Endothelial cell of umbilical vein (primary cell): Measurements from ENCODE around the gene ATP13A4. TPM values are rescaled to one million over a fixed set of nuclear protein-coding genes. Genes with fewer than 3 reads are reported as not detected.

Experiments used
- BruUV-seq: library from RNA; stranded (reverse); fragments of 400-500 nt; replicated peaks from 2 replicates; lab custom pipeline; 2021; lab: Mats Ljungman, UMichigan
- CTCF ChIA-PET: fragments of 300-600, 350-600 bp; sonication (Branson Sonifier 250); formaldehyde crosslinking; loops from one replicate; lab custom pipeline; 2021; ENCODE audit warnings: antibody characterized with exemption, inconsistent platforms; lab: Charles Lee
- POLR2A ChIA-PET: fragments of 300-600, 350-600 bp; sonication (Branson Sonifier 250); formaldehyde crosslinking; loops from one replicate; lab custom pipeline; 2021; ENCODE audit warnings: antibody characterized with exemption, inconsistent platforms; lab: Charles Lee
- DNase-seq: peaks from one replicate; pipeline ENCODE4 v3.0.0-alpha.2; 2011; ENCODE audit warnings: low read depth, low spot score
- FAIRE-seq: peaks from 2 replicates; lab custom pipeline; 2011; peaks lifted over from hg19 to GRCh38; lab: Jason Lieb, UNC
- H2AFZ ChIP-seq: 2 replicates; pipeline ENCODE4 v1.6.0; 2012; ENCODE audit warnings: low read depth, low read length, control low read depth, inconsistent platforms
- H3K27ac ChIP-seq: 2 replicates; pipeline ENCODE4 v1.5.1; 2011; ENCODE audit warnings: low read depth, mild to moderate bottlenecking, control low read depth, low read length, moderate library complexity; ENCODE audit not compliant: insufficient read depth
- H3K27me3 ChIP-seq, 2 experiments: 2 replicates each; pipeline versions ENCODE4 v1.6.0 to v1.6.1; 2011; ENCODE audit warnings: low read length in 2 of 2, mixed read lengths in 1 of 2; ENCODE audit not compliant: control insufficient read depth in 2 of 2, insufficient read depth in 2 of 2
- H3K36me3 ChIP-seq, 2 experiments: 2 replicates in 1 of 2; 3 replicates in 1 of 2; pipeline ENCODE4 v1.5.1; 2011; ENCODE audit warnings: low read length in 2 of 2, mild to moderate bottlenecking in 1 of 2, moderate library complexity in 1 of 2; ENCODE audit not compliant: control insufficient read depth in 2 of 2, insufficient read depth in 2 of 2; ENCODE audit errors: extremely low read depth in 1 of 2
- H3K4me1 ChIP-seq: 3 replicates; pipeline ENCODE4 v1.5.1; 2011; ENCODE audit warnings: mild to moderate bottlenecking, low read length; ENCODE audit not compliant: control insufficient read depth, insufficient read depth; ENCODE audit errors: extremely low read depth
- H3K4me2 ChIP-seq: 2 replicates; pipeline ENCODE4 v1.6.1; 2011; ENCODE audit warnings: low read length, control low read depth, mixed read lengths; ENCODE audit not compliant: insufficient read depth
- H3K4me3 ChIP-seq, 3 experiments: fragments of 200-600 bp in 1 of 3; sonication (generic), shearing (Covaris generic) in 1 of 3; replicated peaks in 1 of 3; 2 replicates each; pipeline ENCODE4 v1.5.1; 2011 to 2016; ENCODE audit warnings: control low read depth in 3 of 3, low read length in 3 of 3, mild to moderate bottlenecking in 2 of 3, inconsistent platforms in 1 of 3, low read depth in 1 of 3, moderate library complexity in 1 of 3; ENCODE audit not compliant: insufficient read depth in 1 of 3
- H3K79me2 ChIP-seq: 2 replicates; pipeline ENCODE4 v1.6.0; 2012; ENCODE audit warnings: low read length, inconsistent platforms; ENCODE audit not compliant: control insufficient read depth, insufficient read depth
- H3K9ac ChIP-seq: replicated peaks from 2 replicates; pipeline ENCODE3; 2011; ENCODE audit warnings: low read length, control low read depth; ENCODE audit not compliant: insufficient read depth; ENCODE audit errors: extremely low read depth
- H3K9me1 ChIP-seq: replicated peaks from 3 replicates; pipeline ENCODE4 v1.6.0; 2011; ENCODE audit warnings: mild to moderate bottlenecking, low read length; ENCODE audit not compliant: control insufficient read depth, insufficient read depth; ENCODE audit errors: extremely low read depth
- H3K9me3 ChIP-seq: replicated peaks from 2 replicates; pipeline ENCODE4 v1.5.1; 2012; ENCODE audit warnings: low read length, inconsistent platforms; ENCODE audit not compliant: control insufficient read depth, insufficient read depth
- H4K20me1 ChIP-seq: replicated peaks from 2 replicates; pipeline ENCODE3; 2011; ENCODE audit warnings: mild to moderate bottlenecking, low read length; ENCODE audit not compliant: control insufficient read depth, insufficient read depth; ENCODE audit errors: extremely low read depth
- EZH2 ChIP-seq: IDR thresholded peaks from 2 replicates; pipeline ENCODE4 v1.6.1; 2012; ENCODE audit warnings: borderline replicate concordance, low read depth, mild to moderate bottlenecking, moderate library complexity, low read length, inconsistent platforms; ENCODE audit not compliant: severe bottlenecking
- FOS ChIP-seq: IDR thresholded peaks from 2 replicates; pipeline ENCODE4 v1.6.1; 2011; ENCODE audit warnings: mild to moderate bottlenecking, low read length, moderate library complexity, borderline replicate concordance; ENCODE audit not compliant: insufficient read depth
- GATA2 ChIP-seq: IDR thresholded peaks from 2 replicates; pipeline ENCODE4 v1.7.0; 2011; ENCODE audit warnings: low read depth, mild to moderate bottlenecking, moderate library complexity, mixed read lengths, low read length; ENCODE audit not compliant: insufficient read length, insufficient read depth
- JUN ChIP-seq: IDR thresholded peaks from 2 replicates; pipeline ENCODE4 v1.6.1; 2011; ENCODE audit warnings: borderline replicate concordance, low read depth; ENCODE audit not compliant: insufficient read length, insufficient read depth
- MYC ChIP-seq: IDR thresholded peaks from one replicate; pipeline ENCODE4 v1.6.1; 2011; ENCODE audit warnings: mild to moderate bottlenecking, low read depth, low read length
- POLR2A ChIP-seq: IDR thresholded peaks from 2 replicates; pipeline ENCODE4 v1.6.1; 2012; ENCODE audit warnings: low read depth, mild to moderate bottlenecking, control low read depth, low read length
- POLR2AphosphoS5 ChIP-seq: IDR thresholded peaks from 2 replicates; pipeline ENCODE4 v1.6.1; 2012; ENCODE audit warnings: low read depth, mild to moderate bottlenecking, control low read depth, low read length, moderate library complexity; ENCODE audit not compliant: insufficient read depth
- dilution Hi-C: fragments of 300-500 bp; cut with MboI; formaldehyde crosslinking; loops from one replicate; pipeline ENCODE4 v1.15.0; 2019; ENCODE audit warnings: low sequenced_read_pairs; ENCODE audit not compliant: extremely low pct_ligation_motif_present
- intact Hi-C: fragments of 100-400 bp; cut with micrococcal nuclease; formaldehyde crosslinking; loops from one replicate; pipeline ENCODE4 v1.10.0; 2022
- polyA plus RNA-seq, 4 experiments: library from polyadenylated mRNA; depleted of rRNA in 3 of 4; stranded (reverse) in 3 of 4; unstranded in 1 of 4; fragments of >200 nt; gene quantifications; 2 replicates each; pipeline versions ENCODE4 v1.2.1 to v1.2.3, GENCODE V29; 2011 to 2012; ENCODE audit warnings: missing spikeins in 1 of 4
- total RNA-seq: library from RNA; stranded (reverse); gene quantifications from 2 replicates; pipeline ENCODE4 v1.2.3, GENCODE V29; 2021
- TF ChIP-seq, protein P1 (sequence below): IDR thresholded peaks from 2 replicates; pipeline ENCODE4 v1.6.1; 2011; ENCODE audit not compliant: insufficient read depth, insufficient read length
- TF ChIP-seq, protein P2 (sequence below), 2 donors: IDR thresholded peaks; 1 replicate in 1 of 2; 2 replicates in 1 of 2; pipeline ENCODE4 v1.5.1; 2011; ENCODE audit warnings: low read length in 2 of 2, mild to moderate bottlenecking in 2 of 2, moderate library complexity in 2 of 2, control low read depth in 1 of 2, inconsistent platforms in 1 of 2, low read depth in 1 of 2; ENCODE audit not compliant: insufficient read depth in 1 of 2; ENCODE audit errors: extremely low read depth in 1 of 2

The ATP13A4 gene
- total and polyA plus RNA-seq, 2 donors (not counting 3 experiments of a cell fraction or from before 2014, with no cell fraction given): not detected

DNA sequence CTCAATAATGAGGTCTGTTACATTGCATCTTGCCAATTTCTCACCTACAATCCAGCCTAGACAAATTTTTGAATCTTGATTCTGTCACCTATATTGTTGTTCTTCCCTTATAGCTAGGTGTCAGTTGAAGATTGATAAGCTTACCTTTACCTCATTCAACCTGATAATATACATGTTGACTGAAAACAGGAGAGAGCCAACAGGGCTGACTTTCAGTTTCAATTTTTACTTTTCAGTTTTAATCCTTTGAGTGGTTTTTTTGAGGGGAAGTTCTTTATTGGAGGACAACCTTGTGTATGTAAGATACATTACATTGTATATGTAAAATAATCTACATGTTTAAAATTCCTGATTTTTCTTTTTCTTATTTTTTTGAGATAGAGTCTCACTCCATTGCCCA lies 181.9 kb downstream of the ATP13A4 start:
- FAIRE-seq: no peak
- no peaks in the 10 kb centered on the region for H3K9me1 ChIP-seq
- dilution Hi-C loops (no loop called here), intact Hi-C loops (no loop called here)
- no TSS peak for BruUV-seq
- H4K20me1 ChIP-seq: no peaks in the 10 kb centered on the region
- H2AFZ ChIP-seq: no peak overlapping the region
- H3K36me3 ChIP-seq: no peaks in the 10 kb centered on the region
- no peak overlapping the region for H3K4me3 ChIP-seq
- TF ChIP-seq FOS (no peak), GATA2 (no peak), POLR2AphosphoS5 (no peak), POLR2A (no peak), EZH2 (no peak), MYC (no peak), JUN (no peak)
- TF ChIP-seq, protein P1, sequence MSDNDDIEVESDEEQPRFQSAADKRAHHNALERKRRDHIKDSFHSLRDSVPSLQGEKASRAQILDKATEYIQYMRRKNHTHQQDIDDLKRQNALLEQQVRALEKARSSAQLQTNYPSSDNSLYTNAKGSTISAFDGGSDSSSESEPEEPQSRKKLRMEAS: no peak
- TF ChIP-seq, protein P2, sequence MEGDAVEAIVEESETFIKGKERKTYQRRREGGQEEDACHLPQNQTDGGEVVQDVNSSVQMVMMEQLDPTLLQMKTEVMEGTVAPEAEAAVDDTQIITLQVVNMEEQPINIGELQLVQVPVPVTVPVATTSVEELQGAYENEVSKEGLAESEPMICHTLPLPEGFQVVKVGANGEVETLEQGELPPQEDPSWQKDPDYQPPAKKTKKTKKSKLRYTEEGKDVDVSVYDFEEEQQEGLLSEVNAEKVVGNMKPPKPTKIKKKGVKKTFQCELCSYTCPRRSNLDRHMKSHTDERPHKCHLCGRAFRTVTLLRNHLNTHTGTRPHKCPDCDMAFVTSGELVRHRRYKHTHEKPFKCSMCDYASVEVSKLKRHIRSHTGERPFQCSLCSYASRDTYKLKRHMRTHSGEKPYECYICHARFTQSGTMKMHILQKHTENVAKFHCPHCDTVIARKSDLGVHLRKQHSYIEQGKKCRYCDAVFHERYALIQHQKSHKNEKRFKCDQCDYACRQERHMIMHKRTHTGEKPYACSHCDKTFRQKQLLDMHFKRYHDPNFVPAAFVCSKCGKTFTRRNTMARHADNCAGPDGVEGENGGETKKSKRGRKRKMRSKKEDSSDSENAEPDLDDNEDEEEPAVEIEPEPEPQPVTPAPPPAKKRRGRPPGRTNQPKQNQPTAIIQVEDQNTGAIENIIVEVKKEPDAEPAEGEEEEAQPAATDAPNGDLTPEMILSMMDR (IDR thresholded peaks at IDR 0.05; ENCODE audit: extremely low read depth in 1 of 2, insufficient read depth in 1 of 2, low read depth in 1 of 2, low read length in 2 of 2): no peak
- H3K27ac ChIP-seq: no peak overlapping the region
- H3K4me2 ChIP-seq: no peak overlapping the region
- no peaks in the 10 kb centered on the region for H3K9me3 ChIP-seq
- DNase-seq: no peak
- H3K9ac ChIP-seq: no peak overlapping the region
- ChIA-PET CTCF (no interaction called here), POLR2A (no interaction called here)
- no peaks in the 10 kb centered on the region for H3K27me3 ChIP-seq
- H3K79me2 ChIP-seq: no peaks in the 10 kb centered on the region
- H3K4me1 ChIP-seq: no peaks in the 10 kb centered on the region
